Ovary (tissue), 9 donors: ENCODE data around the gene LENG9. TPM values are rescaled to one million over a fixed set of nuclear protein-coding genes. Genes with fewer than 3 reads are reported as not detected.
A peak's percentile ranks its signal among the peaks of the same experiment; 100 is the strongest.
"Not testable (repeated sequence)": the region's sequence is repeated elsewhere in the genome, so short reads cannot be mapped to it uniquely, and the experiment has no call there.

Source experiments
- DNase-seq, 5 donors: peaks; one replicate each; pipeline ENCODE4 v3.0.0-alpha.2; 2019 to 2020
- H3K27ac ChIP-seq, 2 donors: fragments of 200-600 bp; one replicate each; pipeline versions ENCODE4 v1.5.1 to v1.8.0; 2019 to 2022
- H3K27me3 ChIP-seq: fragments of 200-600 bp; one replicate; pipeline ENCODE4 v1.8.0; 2022
- H3K36me3 ChIP-seq: fragments of 200-600 bp; sonication (generic); one replicate; pipeline ENCODE4 v1.5.1; 2019
- H3K4me1 ChIP-seq: one replicate; pipeline ENCODE4 v1.8.1; 2013; ENCODE audit warnings: mild to moderate bottlenecking, moderate library complexity; ENCODE audit not compliant: insufficient read depth
- H3K4me3 ChIP-seq: fragments of 200-600 bp; sonication (generic); one replicate; pipeline ENCODE4 v1.5.1; 2017
- H3K9me3 ChIP-seq, 2 donors: fragments of 200-600 bp in 1 of 2; sonication (generic) in 1 of 2; one replicate each; pipeline versions ENCODE4 v1.5.1 to v1.8.1; 2013 to 2019; ENCODE audit warnings: mild to moderate bottlenecking in 1 of 2, moderate library complexity in 1 of 2
- CTCF ChIP-seq, 3 donors: fragments of 450-650 bp in 2 of 3; fragments of 200-600 bp in 1 of 3; IDR thresholded peaks; one replicate each; pipeline versions ENCODE4 v1.5.1 to v1.8.0; 2016 to 2022; ENCODE audit warnings: antibody characterized with exemption in 3 of 3, mild to moderate bottlenecking in 1 of 3
- EP300 ChIP-seq: sonication (generic); formaldehyde crosslinking; IDR thresholded peaks from one replicate; pipeline ENCODE4 v1.6.1; 2017; ENCODE audit warnings: antibody characterized with exemption
- POLR2A ChIP-seq: fragments of 450-650 bp; IDR thresholded peaks from one replicate; pipeline ENCODE4 v1.6.1; 2017; ENCODE audit warnings: antibody characterized with exemption, mild to moderate bottlenecking, moderate library complexity
- WGBS, 3 donors: extraction: QIAGEN DNeasy Blood & Tissue Kit in 1 of 3; methylation state at CpG; one replicate each; pipeline versions ENCODE4 v1.1.5 to v1.1.7; 2013 to 2017; 5-methylcytosine and 5-hydroxymethylcytosine counted together
- intact Hi-C, 4 donors: fragments of 100-400 bp; cut with DNase I; formaldehyde crosslinking; loops; one replicate each; pipeline versions ENCODE4 v1.11.0 to v1.15.1; 2022 to 2023
- polyA plus RNA-seq, 2 donors: library from polyadenylated mRNA; stranded (reverse); fragments of 200-250 nt in 1 of 2; fragments of 350-450 nt in 1 of 2; fragmentation: Illumina TruSeq in 1 of 2; extraction: RNeasy Lipid Tissue Mini Kit (QIAGEN cat#74804) in 1 of 2; gene quantifications; one replicate each; pipeline ENCODE4 v1.2.3, GENCODE V29; 2013 to 2014
- total RNA-seq, 7 donors: library from RNA; depleted of rRNA in 2 of 7; stranded (reverse); fragments of >200 nt in 2 of 7; fragmentation: NEBNext Ultra II Directional in 3 of 7; extraction: Animal tissue kit (Norgen Biotek cat#: 25700) in 3 of 7; gene quantifications; one replicate each; pipeline versions ENCODE4 v1.1.0 to v1.2.4, GENCODE V29; 2016 to 2023
- donor health status: DM: no; HTN: no; CAD: no; lungs with moderate emphysema.
- donor health status: DM: no; HTN: no; CAD: no.
- donor health status: Bipolar disorder and iron deficiency.
- donor health status: DM: yes; HTN: yes; CAD: no.
- donor health status: DM: no; HTN: no; CAD: no.
- donor health status: DM: yes; HTN: yes; CAD: no.

Gene LENG9
- total and polyA plus RNA-seq, 9 donors: 0.70 to 8.3 (median 4.1) TPM

GRCh38 chr19:54451331-54451871 lies 12.2 kb downstream of the LENG9 start:
- Histone ChIP-seq H3K4me3 (no peak overlapping the region), H3K27ac (no peak overlapping the region), H3K9me3 (no peaks in the 10 kb centered on the region), H3K27me3 (no peaks in the 10 kb centered on the region), H3K36me3 (no peaks in the 10 kb centered on the region), H3K4me1 (peaks cover 7% of the 10 kb centered on the region)
- no peak for DNase-seq
- no peak for TF ChIP-seq CTCF (IDR thresholded peaks at IDR 0.05)
- no peak for TF ChIP-seq EP300
- 53 to 65% (median 55%) methylated on average over 9 of the region's 9 CpGs for WGBS, 3 donors
- intact Hi-C loops: no loop called here

DNA sequence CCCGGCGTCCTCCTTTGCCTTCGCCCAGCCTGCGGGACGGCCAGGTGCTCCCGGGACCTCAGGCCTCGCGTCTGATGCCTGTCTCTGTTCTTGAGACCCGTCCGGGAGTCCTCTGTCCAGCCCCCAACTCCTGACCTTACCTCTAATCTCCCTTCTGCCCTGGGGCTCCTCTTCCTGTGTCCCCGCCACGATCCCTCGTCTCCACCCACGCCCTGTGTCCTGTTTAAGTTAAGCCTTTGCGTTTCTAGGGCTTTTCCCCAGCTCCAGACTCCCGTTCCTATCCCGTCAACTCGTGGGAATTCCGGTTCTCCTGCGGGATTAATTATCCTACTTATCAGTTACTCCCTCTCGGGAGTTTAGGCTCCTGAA lies 13.9 kb downstream of the LENG9 start:
- no peaks in the 10 kb centered on the region for H3K27me3 ChIP-seq
- WGBS, 3 donors: 0 to 1% (median 0%) methylated on average over 21 of the region's 21 CpGs
- intact Hi-C loops: no loop called here
- peak overlapping the region; percentile 78 to 95 for H3K27ac ChIP-seq
- no peaks in the 10 kb centered on the region for H3K9me3 ChIP-seq
- TF ChIP-seq EP300: no peak
- TF ChIP-seq POLR2A: no peak
- TF ChIP-seq CTCF (IDR thresholded peaks at IDR 0.05): no peak
- H3K4me3 ChIP-seq: peak overlapping the region; percentile 68
- H3K4me1 ChIP-seq: peaks cover 7% of the 10 kb centered on the region
- DNase-seq: no peak
- H3K36me3 ChIP-seq: no peaks in the 10 kb centered on the region

- 0 to 1% (median 0%) methylated on average over 61 to 96 of the region's 96 CpGs for WGBS, 3 donors
- Histone ChIP-seq H3K27ac (peak within 1 kb of the TSS; percentile 78 to 95), H3K4me3 (peak within 1 kb of the TSS; percentile 68), H3K9me3 (no peaks in the 10 kb centered on the region), H3K27me3 (no peaks in the 10 kb centered on the region), H3K36me3 (no peaks in the 10 kb centered on the region), H3K4me1 (peaks cover 7% of the 10 kb centered on the region)
- DNase-seq: peak; percentile 97 to 99 (median 98)
- intact Hi-C loops: no loop called here
- TF ChIP-seq CTCF (IDR thresholded peaks at IDR 0.05) (peak in 1 of 3 donors; percentile 29), POLR2A (peak; percentile 99), EP300 (peak; percentile 46)
Observed at GRCh38 chr19:54448774-54449700, 14.5 kb downstream of the LENG9 start, which contains the start of gene LENG8. Gene LENG8 (plus strand): TSS chr19:54449199. CDS start chr19:54451345, 2,146 bp downstream.

GRCh38 chr19:54448040-54448773 lies 15.4 kb downstream of the LENG9 start:
- peak; percentile 66 to 86 (median 76) for DNase-seq
- peaks cover 7% of the 10 kb centered on the region for H3K4me1 ChIP-seq
- H3K4me3 ChIP-seq: peak overlapping the region; percentile 68
- intact Hi-C loops: no loop called here
- no peaks in the 10 kb centered on the region for H3K27me3 ChIP-seq
- WGBS, 3 donors: 0 to 1% (median 0%) methylated on average over 34 of the region's 34 CpGs
- peak in 1 of 3 donors; percentile 6 for TF ChIP-seq CTCF (IDR thresholded peaks at IDR 0.05)
- no peak for TF ChIP-seq EP300
- no peaks in the 10 kb centered on the region for H3K9me3 ChIP-seq
- peak overlapping the region; percentile 78 to 95 for H3K27ac ChIP-seq
- no peaks in the 10 kb centered on the region for H3K36me3 ChIP-seq

DNA sequence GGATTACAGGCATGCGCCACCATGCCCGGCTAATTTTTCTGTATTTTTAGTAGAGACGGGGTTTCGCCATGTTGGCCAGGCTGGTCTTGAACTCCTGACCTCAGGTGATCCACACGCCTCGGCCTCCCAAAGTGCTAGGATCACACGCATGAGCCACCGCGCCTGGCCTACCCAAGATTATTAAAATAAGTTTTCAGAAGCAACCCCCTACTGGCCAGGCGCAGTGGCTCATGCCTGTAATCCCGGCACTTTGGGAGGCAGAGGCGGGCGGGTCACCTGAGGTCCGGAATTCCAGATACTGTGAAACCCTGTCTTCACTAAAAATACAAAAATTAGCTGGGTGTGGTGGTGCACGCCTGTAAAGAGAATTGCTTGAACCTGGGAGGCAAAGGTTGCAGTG lies 17.2 kb downstream of the LENG9 start:
- H3K36me3 ChIP-seq, DNase-seq, H3K4me3 ChIP-seq, H3K9me3 ChIP-seq, H3K4me1 ChIP-seq, intact Hi-C loops, H3K27me3 ChIP-seq, H3K27ac ChIP-seq: not testable (repeated sequence)
- WGBS, 3 donors: 84 to 91% (median 86%) methylated on average over 15 of the region's 15 CpGs
